IPS-15b (cell line): ENCODE data around the gene BABAM2.

Experiments used
- H3K27me3 ChIP-seq: one replicate; pipeline ENCODE4 v1.6.1; 2013; ENCODE audit warnings: low read length; ENCODE audit not compliant: control insufficient read depth, insufficient read depth
- H3K36me3 ChIP-seq: one replicate; pipeline ENCODE4 v1.6.1; 2013; ENCODE audit warnings: low read length; ENCODE audit not compliant: control insufficient read depth, insufficient read depth
- H3K4me1 ChIP-seq: one replicate; pipeline ENCODE4 v1.6.1; 2013; ENCODE audit warnings: mild to moderate bottlenecking, low read length; ENCODE audit not compliant: control insufficient read depth, insufficient read depth
- H3K4me3 ChIP-seq: one replicate; pipeline ENCODE4 v1.5.1; 2013; ENCODE audit warnings: low read depth, low read length
- H3K9ac ChIP-seq: one replicate; pipeline ENCODE4 v1.6.1; 2013; ENCODE audit warnings: low read depth, mild to moderate bottlenecking, low read length
- H3K9me3 ChIP-seq: one replicate; pipeline ENCODE4 v1.6.1; 2013; ENCODE audit warnings: mild to moderate bottlenecking, low read length; ENCODE audit not compliant: control insufficient read depth, insufficient read depth

Gene BABAM2

GRCh38 chr2:28046921-28047320 lies 156.4 kb downstream of the BABAM2 start:
- Histone ChIP-seq H3K4me3 (no peak overlapping the region), H3K36me3 (no peaks in the 10 kb centered on the region), H3K9ac (no peak overlapping the region), H3K9me3 (no peaks in the 10 kb centered on the region), H3K27me3 (no peaks in the 10 kb centered on the region), H3K4me1 (no peaks in the 10 kb centered on the region)

DNA sequence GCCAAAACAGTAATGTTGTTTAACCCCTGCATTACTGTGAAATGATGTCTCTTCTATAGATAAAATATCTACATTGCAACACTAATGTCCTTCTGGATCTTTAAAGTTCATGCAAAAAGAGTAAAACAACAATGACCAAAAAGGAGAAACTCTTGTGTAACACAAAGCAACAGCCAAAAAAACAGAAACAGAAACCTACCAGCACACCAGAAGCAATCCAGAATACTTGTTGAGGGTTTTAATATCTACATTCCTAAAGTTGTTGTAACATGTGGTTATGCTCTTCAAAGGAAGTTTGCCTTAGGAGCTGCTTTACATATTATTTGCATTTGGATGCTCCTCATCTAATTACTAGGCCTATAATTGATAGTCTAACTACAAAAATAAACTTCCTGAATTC lies 157.2 kb downstream of the BABAM2 start:
- Histone ChIP-seq H3K4me1 (no peaks in the 10 kb centered on the region), H3K36me3 (no peaks in the 10 kb centered on the region), H3K9me3 (no peaks in the 10 kb centered on the region), H3K27me3 (no peaks in the 10 kb centered on the region), H3K4me3 (no peak overlapping the region), H3K9ac (no peak overlapping the region)

GRCh38 chr2:28048341-28048740 lies 157.8 kb downstream of the BABAM2 start:
- no peaks in the 10 kb centered on the region for H3K36me3 ChIP-seq
- no peak overlapping the region for H3K9ac ChIP-seq

DNA sequence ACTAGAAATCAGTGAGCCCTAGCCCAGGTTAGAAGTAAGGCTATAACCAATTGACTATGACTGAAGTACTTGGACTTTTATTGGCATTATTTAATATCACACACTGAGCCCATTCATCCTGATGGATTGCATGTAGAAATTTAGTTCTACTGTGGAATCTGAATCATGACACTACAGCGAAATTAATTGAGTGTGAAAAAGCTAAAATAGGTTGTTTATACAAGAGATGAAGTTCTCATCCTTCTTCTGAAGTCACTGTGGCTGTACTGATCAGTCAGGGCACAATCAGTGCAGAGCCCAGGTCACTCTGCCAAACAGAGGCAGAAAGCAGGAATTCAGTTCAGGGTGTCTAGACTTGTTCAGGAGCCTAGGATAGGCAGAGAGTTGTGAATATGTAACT lies 158.9 kb downstream of the BABAM2 start:
- Histone ChIP-seq H3K4me3 (no peak overlapping the region), H3K27me3 (no peaks in the 10 kb centered on the region), H3K9ac (no peak overlapping the region), H3K36me3 (no peaks in the 10 kb centered on the region), H3K4me1 (no peaks in the 10 kb centered on the region), H3K9me3 (no peaks in the 10 kb centered on the region)

More at GRCh38 chr2:28048341-28048740, 157.8 kb downstream of the BABAM2 start:
- Histone ChIP-seq H3K9me3 (no peaks in the 10 kb centered on the region), H3K27me3 (no peaks in the 10 kb centered on the region), H3K4me3 (no peak overlapping the region), H3K4me1 (no peaks in the 10 kb centered on the region)

GRCh38 chr2:28049899-28050298 lies 159.4 kb downstream of the BABAM2 start:
- no peaks in the 10 kb centered on the region for H3K27me3 ChIP-seq
- no peak overlapping the region for H3K9ac ChIP-seq
- H3K4me1 ChIP-seq = no peaks in the 10 kb centered on the region
- H3K4me3 ChIP-seq = no peak overlapping the region
- H3K9me3 ChIP-seq = no peaks in the 10 kb centered on the region
- H3K36me3 ChIP-seq = no peaks in the 10 kb centered on the region

GRCh38 chr2:28052691-28053090 lies 162.2 kb downstream of the BABAM2 start:
- Histone ChIP-seq H3K27me3 (no peaks in the 10 kb centered on the region), H3K9me3 (no peaks in the 10 kb centered on the region), H3K36me3 (no peaks in the 10 kb centered on the region), H3K9ac (no peak overlapping the region), H3K4me1 (no peaks in the 10 kb centered on the region), H3K4me3 (no peak overlapping the region)

- Histone ChIP-seq H3K27me3 (no peaks in the 10 kb centered on the region), H3K4me1 (no peaks in the 10 kb centered on the region), H3K9ac (no peak overlapping the region), H3K36me3 (no peaks in the 10 kb centered on the region), H3K4me3 (no peak overlapping the region), H3K9me3 (no peaks in the 10 kb centered on the region)
Observed at GRCh38 chr2:28053597-28053996, 163.1 kb downstream of the BABAM2 start.

- Histone ChIP-seq H3K27me3 (no peaks in the 10 kb centered on the region), H3K4me3 (no peak overlapping the region), H3K9ac (no peak overlapping the region), H3K36me3 (no peaks in the 10 kb centered on the region), H3K4me1 (no peaks in the 10 kb centered on the region), H3K9me3 (no peaks in the 10 kb centered on the region)
Observed at GRCh38 chr2:28054916-28055315, 164.4 kb downstream of the BABAM2 start.

- no peak overlapping the region for H3K4me3 ChIP-seq
- no peaks in the 10 kb centered on the region for H3K4me1 ChIP-seq
- H3K9me3 ChIP-seq = no peaks in the 10 kb centered on the region
- H3K27me3 ChIP-seq = no peaks in the 10 kb centered on the region
- H3K9ac ChIP-seq = no peak overlapping the region
- no peaks in the 10 kb centered on the region for H3K36me3 ChIP-seq
Observed at GRCh38 chr2:28055325-28055970, 164.9 kb downstream of the BABAM2 start.

GRCh38 chr2:28058791-28059190 lies 168.3 kb downstream of the BABAM2 start:
- Histone ChIP-seq H3K4me3 (no peak overlapping the region), H3K9me3 (no peaks in the 10 kb centered on the region), H3K9ac (no peak overlapping the region), H3K4me1 (no peaks in the 10 kb centered on the region), H3K36me3 (no peaks in the 10 kb centered on the region), H3K27me3 (no peaks in the 10 kb centered on the region)

DNA sequence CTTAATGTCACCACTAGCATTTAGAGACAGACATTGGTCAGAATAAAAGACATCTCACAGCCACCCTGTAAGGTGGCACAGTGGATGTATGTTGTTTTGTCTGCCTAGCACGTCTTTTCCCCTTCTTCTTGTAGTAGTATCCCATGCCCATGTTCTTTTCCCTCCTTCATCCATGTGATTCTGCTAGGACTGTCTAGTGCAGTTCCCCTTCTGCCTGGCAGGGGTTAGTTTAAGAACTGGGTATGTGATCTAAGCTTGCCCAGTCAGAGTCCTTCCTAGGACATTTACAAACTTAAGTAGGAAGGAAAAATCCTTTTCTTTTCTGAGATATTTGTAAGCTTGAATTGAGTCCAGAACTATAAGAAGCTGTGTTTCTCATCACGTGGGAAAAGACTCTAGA lies 172.3 kb downstream of the BABAM2 start:
- Histone ChIP-seq H3K4me3 (no peak overlapping the region), H3K9ac (no peak overlapping the region), H3K9me3 (no peaks in the 10 kb centered on the region), H3K36me3 (no peaks in the 10 kb centered on the region), H3K4me1 (no peaks in the 10 kb centered on the region), H3K27me3 (no peaks in the 10 kb centered on the region)

GRCh38 chr2:28063492-28063962 lies 173.0 kb downstream of the BABAM2 start:
- Histone ChIP-seq H3K9ac (no peak overlapping the region), H3K9me3 (no peaks in the 10 kb centered on the region), H3K4me3 (no peak overlapping the region), H3K36me3 (no peaks in the 10 kb centered on the region), H3K27me3 (no peaks in the 10 kb centered on the region), H3K4me1 (no peaks in the 10 kb centered on the region)
